H1 (cell line): ENCODE measurements around the gene GPR156. TPM values are rescaled to one million over a fixed set of nuclear protein-coding genes. Genes with fewer than 3 reads are reported as not detected.

Experiments
- CTCF ChIA-PET: fragments of 300-600 bp; sonication (Branson Sonifier 250); formaldehyde crosslinking; loops from one replicate; lab custom pipeline; 2021; ENCODE audit not compliant: partially characterized antibody; lab: Charles Lee
- POLR2A ChIA-PET: fragments of 300-600 bp; sonication (Branson Sonifier 250); formaldehyde crosslinking; loops from one replicate; lab custom pipeline; 2021; ENCODE audit warnings: inconsistent platforms; ENCODE audit not compliant: partially characterized antibody; lab: Charles Lee
- DNase-seq, 2 experiments: peaks; one replicate each; pipeline versions ENCODE4 v3.0.0 to v3.0.0-alpha.2; 2010 to 2022; ENCODE audit warnings: low spot score in 2 of 2, low read depth in 1 of 2, mixed read lengths in 1 of 2
- FAIRE-seq: peaks from 2 replicates; lab custom pipeline; 2011; peaks lifted over from hg19 to GRCh38; lab: Jason Lieb, UNC
- H2AFZ ChIP-seq: 2 replicates; pipeline ENCODE4 v1.8.1; 2012; ENCODE audit warnings: low read length, inconsistent platforms
- H2AK5ac ChIP-seq: 2 replicates; pipeline ENCODE4 v1.6.1; 2013; ENCODE audit warnings: low read depth, low read length
- H2BK120ac ChIP-seq: replicated peaks from 2 replicates; pipeline ENCODE3; 2013; ENCODE audit warnings: low read depth, low read length, inconsistent platforms
- H2BK12ac ChIP-seq: 2 replicates; pipeline ENCODE4 v1.6.1; 2013; ENCODE audit warnings: low read depth, low read length
- H2BK15ac ChIP-seq: 2 replicates; pipeline ENCODE4 v1.6.1; 2013; ENCODE audit warnings: low read length
- H2BK20ac ChIP-seq: 2 replicates; pipeline ENCODE4 v1.6.1; 2013; ENCODE audit warnings: low read length
- H2BK5ac ChIP-seq: 2 replicates; pipeline ENCODE4 v1.6.1; 2013; ENCODE audit warnings: low read depth, low read length
- H3K14ac ChIP-seq: 2 replicates; pipeline ENCODE4 v1.6.1; 2013; ENCODE audit warnings: inconsistent platforms; ENCODE audit not compliant: insufficient read length
- H3K18ac ChIP-seq: 2 replicates; pipeline ENCODE4 v1.6.1; 2013; ENCODE audit warnings: low read length; ENCODE audit errors: extremely low read depth
- H3K23ac ChIP-seq: 2 replicates; pipeline ENCODE4 v1.6.1; 2013; ENCODE audit warnings: inconsistent platforms; ENCODE audit not compliant: insufficient read length
- H3K23me2 ChIP-seq: 2 replicates; pipeline ENCODE4 v1.6.1; 2013; ENCODE audit warnings: low read depth, low read length
- H3K27ac ChIP-seq: 2 replicates; pipeline ENCODE4 v1.6.1; 2011; ENCODE audit warnings: low read depth, low read length, inconsistent platforms
- H3K27me3 ChIP-seq, 4 experiments: replicated peaks in 1 of 4; 1 replicate in 1 of 4; 2 replicates in 3 of 4; pipeline versions ENCODE4 v1.6.1 to v1.8.1; 2011 to 2013; ENCODE audit warnings: low read length in 3 of 4, mild to moderate bottlenecking in 3 of 4, inconsistent platforms in 2 of 4, mixed read lengths in 2 of 4, moderate library complexity in 1 of 4; ENCODE audit not compliant: control insufficient read depth in 3 of 4, insufficient read depth in 3 of 4; ENCODE audit errors: extremely low read depth in 1 of 4
- H3K36me3 ChIP-seq, 4 experiments: 2 replicates each; pipeline versions ENCODE4 v1.6.1 to v1.8.1; 2011 to 2013; ENCODE audit warnings: mild to moderate bottlenecking in 4 of 4, low read length in 3 of 4, moderate library complexity in 2 of 4, control low read depth in 1 of 4, inconsistent platforms in 1 of 4; ENCODE audit not compliant: insufficient read depth in 4 of 4, control insufficient read depth in 2 of 4
- H3K4ac ChIP-seq: replicated peaks from 2 replicates; pipeline ENCODE3; 2013; ENCODE audit warnings: low read length, low read depth, mixed read lengths, inconsistent platforms; ENCODE audit not compliant: insufficient read length
- H3K4me1 ChIP-seq, 4 experiments: replicated peaks in 1 of 4; 1 replicate in 1 of 4; 2 replicates in 3 of 4; pipeline versions ENCODE4 v1.6.1 to v1.8.1; 2011 to 2013; ENCODE audit warnings: low read length in 3 of 4, inconsistent platforms in 2 of 4, mixed read lengths in 1 of 4; ENCODE audit not compliant: insufficient read depth in 4 of 4, control insufficient read depth in 3 of 4
- H3K4me2 ChIP-seq, 2 experiments: 2 replicates each; pipeline versions ENCODE4 v1.6.1 to v1.8.1; 2011 to 2013; ENCODE audit warnings: low read depth in 2 of 2, low read length in 2 of 2, control low read depth in 1 of 2, inconsistent platforms in 1 of 2, mild to moderate bottlenecking in 1 of 2; ENCODE audit not compliant: insufficient read depth in 1 of 2
- H3K4me3 ChIP-seq, 4 experiments: fragments of 200-600, 300-600 bp in 1 of 4; sonication (generic), shearing (Covaris generic), sonication (Bioruptor Twin) in 1 of 4; 2 replicates each; pipeline versions ENCODE4 v1.5.1 to v1.8.1; 2011 to 2016; ENCODE audit warnings: low read length in 4 of 4, low read depth in 3 of 4, control low read depth in 2 of 4, inconsistent platforms in 2 of 4, mild to moderate bottlenecking in 2 of 4, mixed read lengths in 1 of 4, moderate library complexity in 1 of 4; ENCODE audit not compliant: insufficient read depth in 2 of 4; ENCODE audit errors: extremely low read depth in 1 of 4
- H3K56ac ChIP-seq: replicated peaks from 2 replicates; pipeline ENCODE3; 2013; ENCODE audit warnings: low read depth, mild to moderate bottlenecking, mixed read lengths, low read length, inconsistent platforms; ENCODE audit not compliant: insufficient read length
- H3K79me1 ChIP-seq: 2 replicates; pipeline ENCODE4 v1.6.1; 2013; ENCODE audit warnings: low read depth, low read length, control low read depth
- H3K79me2 ChIP-seq, 2 experiments: 2 replicates each; pipeline versions ENCODE4 v1.6.1 to v1.8.1; 2012 to 2013; ENCODE audit warnings: low read length in 2 of 2, mild to moderate bottlenecking in 2 of 2, inconsistent platforms in 1 of 2; ENCODE audit not compliant: insufficient read depth in 2 of 2, control insufficient read depth in 1 of 2
- H3K9ac ChIP-seq, 4 experiments: replicated peaks in 1 of 4; 1 replicate in 1 of 4; 2 replicates in 3 of 4; pipeline versions ENCODE4 v1.6.1 to v1.8.1; 2011 to 2013; ENCODE audit warnings: low read depth in 3 of 4, low read length in 3 of 4, control low read depth in 2 of 4, mild to moderate bottlenecking in 2 of 4, moderate library complexity in 2 of 4, inconsistent platforms in 1 of 4; ENCODE audit errors: extremely low read depth in 1 of 4
- H3K9me3 ChIP-seq, 2 experiments: 2 replicates each; pipeline versions ENCODE4 v1.6.1 to v1.8.1; 2012 to 2013; ENCODE audit warnings: mild to moderate bottlenecking in 2 of 2, moderate library complexity in 2 of 2, control low read depth in 1 of 2, inconsistent platforms in 1 of 2, low read depth in 1 of 2, low read length in 1 of 2, mixed read lengths in 1 of 2; ENCODE audit not compliant: insufficient read depth in 2 of 2
- H4K20me1 ChIP-seq, 2 experiments: replicated peaks in 1 of 2; 2 replicates each; pipeline versions ENCODE3 to v1.8.1; 2011 to 2013; ENCODE audit warnings: inconsistent platforms in 2 of 2, low read length in 2 of 2, mild to moderate bottlenecking in 1 of 2; ENCODE audit not compliant: insufficient read depth in 2 of 2, control insufficient read depth in 1 of 2
- H4K5ac ChIP-seq: 2 replicates; pipeline ENCODE4 v1.6.1; 2013; ENCODE audit warnings: low read length, low read depth, mixed read lengths, inconsistent platforms; ENCODE audit not compliant: insufficient read length
- H4K8ac ChIP-seq: 2 replicates; pipeline ENCODE4 v1.8.0; 2013; ENCODE audit warnings: mild to moderate bottlenecking, moderate library complexity, low read length, inconsistent platforms; ENCODE audit not compliant: insufficient read depth; ENCODE audit errors: extremely low read depth
- H4K91ac ChIP-seq: replicated peaks from 2 replicates; pipeline ENCODE3; 2013; ENCODE audit warnings: low read length, mixed read lengths, inconsistent platforms; ENCODE audit not compliant: insufficient read length
- CBX8 ChIP-seq: fragments of 300-800, 300-1000 bp; sonication (generic); IDR thresholded peaks from 2 replicates; pipeline ENCODE4 v1.7.1; 2016; ENCODE audit warnings: low read depth, low read length, borderline replicate concordance
- CTBP2 ChIP-seq: IDR thresholded peaks from 2 replicates; pipeline ENCODE4 v1.7.0; 2011; ENCODE audit warnings: borderline replicate concordance, mild to moderate bottlenecking, moderate library complexity, mixed read lengths, low read length; ENCODE audit not compliant: insufficient read depth, insufficient read length
- CTCF ChIP-seq, 3 experiments: IDR thresholded peaks; 1 replicate in 2 of 3; 2 replicates in 1 of 3; pipeline versions ENCODE4 v1.5.1 to v1.6.1; 2011; ENCODE audit warnings: low read length in 3 of 3, mild to moderate bottlenecking in 3 of 3, inconsistent platforms in 2 of 3, low read depth in 1 of 3, moderate library complexity in 1 of 3; ENCODE audit not compliant: insufficient read depth in 1 of 3; ENCODE audit errors: control extremely low read depth in 1 of 3
- E2F6 ChIP-seq: IDR thresholded peaks from 2 replicates; pipeline ENCODE4 v1.6.1; 2012; ENCODE audit warnings: inconsistent platforms
- MAX ChIP-seq: IDR thresholded peaks from 2 replicates; pipeline ENCODE4 v1.6.1; 2012; ENCODE audit warnings: inconsistent platforms
- POLR2A ChIP-seq, 2 experiments: IDR thresholded peaks; 1 replicate in 1 of 2; 2 replicates in 1 of 2; pipeline ENCODE4 v1.6.1; 2011; ENCODE audit warnings: low read depth in 2 of 2, low read length in 2 of 2, mild to moderate bottlenecking in 2 of 2; ENCODE audit errors: control extremely low read depth in 1 of 2
- SP4 ChIP-seq: IDR thresholded peaks from 2 replicates; pipeline ENCODE4 v1.6.1; 2012; ENCODE audit warnings: low read length, inconsistent platforms
- USF2 ChIP-seq: IDR thresholded peaks from 2 replicates; pipeline ENCODE4 v1.6.1; 2011; ENCODE audit warnings: low read length, improper control_type of control experiment
- ZNF274 ChIP-seq: IDR thresholded peaks from 2 replicates; pipeline ENCODE4 v1.7.0; 2012; ENCODE audit warnings: low read length, borderline replicate concordance; ENCODE audit errors: extremely low read depth
- polyA plus RNA-seq, 7 experiments: library from polyadenylated mRNA; depleted of rRNA in 3 of 7; stranded (reverse) in 5 of 7; unstranded in 2 of 7; fragments of >200 nt in 5 of 7; fragments of 200-250 nt in 2 of 7; gene quantifications; 1 replicate in 5 of 7; 2 replicates in 1 of 7; 4 replicates in 1 of 7; pipeline versions ENCODE4 v1.2.1 to v1.2.3, GENCODE V29; 2011 to 2013; ENCODE audit warnings: missing spikeins in 2 of 7, mixed read lengths in 2 of 7
- total RNA-seq: library from RNA; stranded (reverse); fragmentation: NEBNext Ultra II Directional; extraction: Animal tissue kit (Norgen Biotek cat#: 25700); gene quantifications from 2 replicates; pipeline ENCODE4 v1.2.1, GENCODE V29; 2021

GPR156 gene
- total and polyA plus RNA-seq, 2 of the 8 experiments (the other 6 are each of a cell fraction or from before 2014, with no cell fraction given): 1.6 to 1.8 TPM

- Histone ChIP-seq H2BK5ac (no peak overlapping the region), H4K5ac (no peak overlapping the region), H4K8ac (no peak overlapping the region), H4K91ac (no peak overlapping the region), H3K4me2 (no peak overlapping the region), H3K18ac (no peak overlapping the region), H3K56ac (no peak overlapping the region), H3K79me2 (no peaks in the 10 kb centered on the region), H3K79me1 (no peaks in the 10 kb centered on the region), H3K27me3 (no peaks in the 10 kb centered on the region), H3K23me2 (no peaks in the 10 kb centered on the region), H3K14ac (no peak overlapping the region), H3K4ac (no peak overlapping the region), H3K4me3 (no peak overlapping the region), H3K4me1 (no peaks in the 10 kb centered on the region), H2BK12ac (no peak overlapping the region), H3K23ac (no peak overlapping the region), H4K20me1 (no peaks in the 10 kb centered on the region), H2AK5ac (no peak overlapping the region), H3K36me3 (no peaks in the 10 kb centered on the region), H3K9ac (no peak overlapping the region), H2AFZ (no peak overlapping the region), H3K27ac (no peak overlapping the region), H2BK20ac (no peak overlapping the region), H3K9me3 (no peaks in the 10 kb centered on the region), H2BK120ac (no peak overlapping the region), H2BK15ac (no peak overlapping the region)
- no peak for TF ChIP-seq CTBP2
- no peak for TF ChIP-seq POLR2A (IDR thresholded peaks at IDR 0.05; ENCODE audit: control extremely low read depth in 1 of 2, low read depth in 2 of 2, low read length in 2 of 2)
- no peak for TF ChIP-seq SP4
- no peak for TF ChIP-seq E2F6
- TF ChIP-seq CTCF (IDR thresholded peaks at IDR 0.05; ENCODE audit: control extremely low read depth in 1 of 3, insufficient read depth in 1 of 3, low read depth in 1 of 3, low read length in 3 of 3): no peak
- no peak for TF ChIP-seq CBX8
- TF ChIP-seq ZNF274: no peak
- no peak for TF ChIP-seq MAX
- TF ChIP-seq USF2: no peak
- ChIA-PET CTCF (interaction anchor here (1.6 to 2.1 kb wide), 2 partner anchors 15 to 270 kb away, joined by 4 to 7 read pairs; no protein-coding TSS in a partner anchor), POLR2A (interaction anchor here (1.9 kb wide), 1 partner anchor 67 kb away, joined by 4 read pairs; no protein-coding TSS in a partner anchor)
- DNase-seq (no peak), FAIRE-seq (no peak)
Observed at GRCh38 chr3:120162400-120162799, 122.6 kb downstream of the GPR156 start.
